Loucy (cell line): ENCODE data around the gene LMAN2L.

Experiments
- H2AFZ ChIP-seq: fragments of 200-600 bp; sonication (generic); 2 replicates; pipeline ENCODE4 v1.6.0; 2016; ENCODE audit warnings: antibody characterized with exemption, mild to moderate bottlenecking, low read length, moderate library complexity
- H3F3A ChIP-seq: fragments of 200-600 bp; 2 replicates; pipeline ENCODE4 v1.6.0; 2016; ENCODE audit warnings: antibody characterized with exemption, low read depth, mild to moderate bottlenecking
- H3K27me3 ChIP-seq: fragments of 200-600 bp; sonication (generic); 2 replicates; pipeline ENCODE4 v1.6.1; 2014; ENCODE audit warnings: low read length, mild to moderate bottlenecking; ENCODE audit not compliant: insufficient read depth, poor library complexity, severe bottlenecking
- H3K36me3 ChIP-seq: fragments of 200-600 bp; sonication (generic); 2 replicates; pipeline ENCODE4 v1.6.1; 2016; ENCODE audit warnings: low read length; ENCODE audit not compliant: insufficient read depth
- H3K4me1 ChIP-seq: fragments of 200-600 bp; sonication (generic); 2 replicates; pipeline ENCODE4 v1.5.1; 2014; ENCODE audit warnings: low read length, mild to moderate bottlenecking; ENCODE audit not compliant: insufficient read depth, poor library complexity, severe bottlenecking
- H3K4me2 ChIP-seq: fragments of 200-600 bp; sonication (generic); 2 replicates; pipeline ENCODE4 v1.6.0; 2014; ENCODE audit warnings: antibody characterized with exemption, low read length, low read depth, mild to moderate bottlenecking; ENCODE audit not compliant: poor library complexity, severe bottlenecking
- H3K4me3 ChIP-seq: fragments of 200-600 bp; sonication (generic); 2 replicates; pipeline ENCODE4 v1.5.1; 2014; ENCODE audit warnings: low read length, mild to moderate bottlenecking, mixed read lengths; ENCODE audit not compliant: poor library complexity, severe bottlenecking
- H3K79me2 ChIP-seq: fragments of 200-600 bp; sonication (generic); 2 replicates; pipeline ENCODE4 v1.6.1; 2014; ENCODE audit warnings: low read length; ENCODE audit not compliant: insufficient read depth
- H3K9ac ChIP-seq: fragments of 200-600 bp; sonication (generic); 2 replicates; pipeline ENCODE4 v1.6.0; 2014; ENCODE audit warnings: mild to moderate bottlenecking, low read depth, low read length, moderate library complexity; ENCODE audit not compliant: poor library complexity, severe bottlenecking
- H3K9me2 ChIP-seq: fragments of 200-600 bp; sonication (generic); replicated peaks from 2 replicates; pipeline ENCODE4 v1.6.1; 2016; ENCODE audit warnings: low read depth, low read length, mixed read lengths
- H3K9me3 ChIP-seq: fragments of 200-600 bp; sonication (generic); 2 replicates; pipeline ENCODE4 v1.6.1; 2014; ENCODE audit warnings: mild to moderate bottlenecking, antibody characterized with exemption, low read length, low read depth; ENCODE audit not compliant: insufficient read depth
- H4K20me1 ChIP-seq: fragments of 200-600 bp; sonication (generic); 2 replicates; pipeline ENCODE4 v1.6.0; 2014; ENCODE audit warnings: antibody characterized with exemption, low read length, mild to moderate bottlenecking; ENCODE audit not compliant: insufficient read depth, poor library complexity, severe bottlenecking
- EZH2phosphoT487 ChIP-seq: fragments of 200-600 bp; IDR thresholded peaks from 2 replicates; pipeline ENCODE4 v1.6.1; 2018; ENCODE audit warnings: antibody characterized with exemption, mild to moderate bottlenecking, moderate library complexity, borderline replicate concordance
- TF ChIP-seq, protein P1 (sequence below): fragments of 200-600 bp; sonication (generic); conservative IDR thresholded peaks from 2 replicates; pipeline ENCODE4 v1.5.1; 2014; ENCODE audit warnings: mild to moderate bottlenecking, antibody characterized with exemption, low read length

LMAN2L gene

DNA sequence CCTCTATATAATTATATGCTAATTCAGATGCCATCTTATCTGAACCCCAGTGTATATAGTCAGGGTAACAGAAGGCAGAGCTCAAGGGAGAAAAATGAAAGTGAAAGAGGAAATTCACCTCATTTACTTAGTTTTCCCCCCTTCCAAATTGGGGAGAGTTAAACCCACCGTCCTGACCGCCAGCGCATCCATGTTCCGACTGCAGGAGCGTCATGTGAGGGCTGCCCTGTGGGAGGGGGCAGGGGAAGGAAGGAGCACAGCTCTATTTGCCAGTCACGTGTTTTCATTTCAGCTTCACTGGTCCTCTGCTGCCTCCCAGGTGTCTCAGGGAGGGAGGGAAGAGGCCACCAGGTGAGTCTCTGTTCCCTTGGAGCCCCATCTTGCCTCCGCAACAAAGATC is 34.1 kb upstream of the LMAN2L start:
- no peaks in the 10 kb centered on the region for H3K27me3 ChIP-seq
- TF ChIP-seq, protein P1, sequence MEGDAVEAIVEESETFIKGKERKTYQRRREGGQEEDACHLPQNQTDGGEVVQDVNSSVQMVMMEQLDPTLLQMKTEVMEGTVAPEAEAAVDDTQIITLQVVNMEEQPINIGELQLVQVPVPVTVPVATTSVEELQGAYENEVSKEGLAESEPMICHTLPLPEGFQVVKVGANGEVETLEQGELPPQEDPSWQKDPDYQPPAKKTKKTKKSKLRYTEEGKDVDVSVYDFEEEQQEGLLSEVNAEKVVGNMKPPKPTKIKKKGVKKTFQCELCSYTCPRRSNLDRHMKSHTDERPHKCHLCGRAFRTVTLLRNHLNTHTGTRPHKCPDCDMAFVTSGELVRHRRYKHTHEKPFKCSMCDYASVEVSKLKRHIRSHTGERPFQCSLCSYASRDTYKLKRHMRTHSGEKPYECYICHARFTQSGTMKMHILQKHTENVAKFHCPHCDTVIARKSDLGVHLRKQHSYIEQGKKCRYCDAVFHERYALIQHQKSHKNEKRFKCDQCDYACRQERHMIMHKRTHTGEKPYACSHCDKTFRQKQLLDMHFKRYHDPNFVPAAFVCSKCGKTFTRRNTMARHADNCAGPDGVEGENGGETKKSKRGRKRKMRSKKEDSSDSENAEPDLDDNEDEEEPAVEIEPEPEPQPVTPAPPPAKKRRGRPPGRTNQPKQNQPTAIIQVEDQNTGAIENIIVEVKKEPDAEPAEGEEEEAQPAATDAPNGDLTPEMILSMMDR, result no peak
- no peak for TF ChIP-seq EZH2phosphoT487
- no peaks in the 10 kb centered on the region for H3K36me3 ChIP-seq
- H3K9ac ChIP-seq, result no peak overlapping the region
- peak overlapping the region; percentile 66 for H3K4me2 ChIP-seq
- H4K20me1 ChIP-seq, result no peaks in the 10 kb centered on the region
- H2AFZ ChIP-seq, result peak overlapping the region; percentile 65; the same call in 1 of the 2 replicates
- no peaks in the 10 kb centered on the region for H3F3A ChIP-seq
- H3K9me3 ChIP-seq, result no peaks in the 10 kb centered on the region
- H3K9me2 ChIP-seq, result no peaks in the 10 kb centered on the region
- H3K79me2 ChIP-seq, result no peaks in the 10 kb centered on the region
- H3K4me3 ChIP-seq, result peak overlapping the region; percentile 53
- H3K4me1 ChIP-seq, result peaks cover 5% of the 10 kb centered on the region

- Histone ChIP-seq H3K9ac (no peak overlapping the region), H3K9me3 (no peaks in the 10 kb centered on the region), H4K20me1 (no peaks in the 10 kb centered on the region), H3K36me3 (no peaks in the 10 kb centered on the region), H3K4me2 (no peak overlapping the region), H3K9me2 (no peaks in the 10 kb centered on the region), H3F3A (no peaks in the 10 kb centered on the region), H3K4me1 (peaks cover 5% of the 10 kb centered on the region), H3K4me3 (no peak overlapping the region), H3K27me3 (no peaks in the 10 kb centered on the region), H2AFZ (no peak overlapping the region), H3K79me2 (no peaks in the 10 kb centered on the region)
- TF ChIP-seq, protein P1, result no peak
- TF ChIP-seq EZH2phosphoT487, result no peak
Observed at GRCh38 chr2:96772903-96773671, 33.2 kb upstream of the LMAN2L start.

DNA sequence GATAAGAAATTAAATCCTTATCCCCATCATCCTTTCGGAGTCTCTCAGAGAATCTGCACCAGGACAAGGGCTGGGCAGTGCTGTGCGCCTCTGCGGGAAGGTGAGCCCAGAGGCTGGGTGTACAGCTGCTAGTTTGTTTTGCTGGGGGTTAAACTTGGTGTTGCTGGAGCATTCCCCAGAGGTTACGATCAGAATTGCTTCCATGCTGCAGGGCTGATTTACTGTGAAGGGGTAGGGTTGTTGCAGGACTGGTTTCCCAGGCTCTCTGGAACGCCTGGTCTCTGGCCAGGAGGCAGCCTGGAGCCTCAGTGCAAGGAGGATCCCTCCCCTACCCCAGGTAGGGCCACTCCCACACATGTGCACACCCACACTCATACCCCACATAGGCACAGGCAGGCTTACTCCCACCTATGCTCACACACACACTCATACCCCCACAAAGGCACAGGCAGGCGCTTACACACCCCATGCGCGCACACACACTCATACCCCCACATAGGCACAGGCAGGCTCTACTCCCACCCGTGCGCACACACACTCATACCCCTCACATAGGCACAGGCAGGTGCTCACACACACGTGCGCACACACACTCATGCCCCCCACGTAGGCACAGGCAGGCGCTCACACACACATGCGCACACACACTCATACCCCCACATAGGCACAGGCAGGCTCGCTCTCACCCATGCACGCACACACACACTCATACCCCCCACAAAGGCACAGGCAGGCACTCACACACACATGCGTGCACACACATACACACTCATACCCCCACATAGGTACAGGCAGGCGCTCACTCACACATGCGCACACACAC is 32.1 kb upstream of the LMAN2L start:
- H2AFZ ChIP-seq, result no peak overlapping the region
- no peaks in the 10 kb centered on the region for H4K20me1 ChIP-seq
- H3K36me3 ChIP-seq, result no peaks in the 10 kb centered on the region
- H3K9me3 ChIP-seq, result no peaks in the 10 kb centered on the region
- no peaks in the 10 kb centered on the region for H3K27me3 ChIP-seq
- no peaks in the 10 kb centered on the region for H3K79me2 ChIP-seq
- H3K9ac ChIP-seq, result no peak overlapping the region
- no peak overlapping the region for H3K4me2 ChIP-seq
- H3K4me3 ChIP-seq, result no peak overlapping the region
- peaks cover 5% of the 10 kb centered on the region for H3K4me1 ChIP-seq
- no peaks in the 10 kb centered on the region for H3F3A ChIP-seq
- no peaks in the 10 kb centered on the region for H3K9me2 ChIP-seq
- TF ChIP-seq, protein P1, result no peak
- no peak for TF ChIP-seq EZH2phosphoT487
